ENCODE results near the gene SUV39H2.
A peak's percentile ranks its signal among the peaks of the same experiment; 100 is the strongest.
"Not testable (repeated sequence)": the region's sequence is repeated elsewhere in the genome, so short reads cannot be mapped to it uniquely, and the experiment has no call there.

The SUV39H2 gene

GRCh38 chr10:14875941-14876340 lies 2.7 kb upstream of the SUV39H2 start:
- FAIRE-seq (no peak), DNase-seq (ENCODE audit: low spot score) (no peak)

- no peak for FAIRE-seq
Measured at GRCh38 chr10:14876764-14877163, 1.9 kb upstream of the SUV39H2 start.

DNA sequence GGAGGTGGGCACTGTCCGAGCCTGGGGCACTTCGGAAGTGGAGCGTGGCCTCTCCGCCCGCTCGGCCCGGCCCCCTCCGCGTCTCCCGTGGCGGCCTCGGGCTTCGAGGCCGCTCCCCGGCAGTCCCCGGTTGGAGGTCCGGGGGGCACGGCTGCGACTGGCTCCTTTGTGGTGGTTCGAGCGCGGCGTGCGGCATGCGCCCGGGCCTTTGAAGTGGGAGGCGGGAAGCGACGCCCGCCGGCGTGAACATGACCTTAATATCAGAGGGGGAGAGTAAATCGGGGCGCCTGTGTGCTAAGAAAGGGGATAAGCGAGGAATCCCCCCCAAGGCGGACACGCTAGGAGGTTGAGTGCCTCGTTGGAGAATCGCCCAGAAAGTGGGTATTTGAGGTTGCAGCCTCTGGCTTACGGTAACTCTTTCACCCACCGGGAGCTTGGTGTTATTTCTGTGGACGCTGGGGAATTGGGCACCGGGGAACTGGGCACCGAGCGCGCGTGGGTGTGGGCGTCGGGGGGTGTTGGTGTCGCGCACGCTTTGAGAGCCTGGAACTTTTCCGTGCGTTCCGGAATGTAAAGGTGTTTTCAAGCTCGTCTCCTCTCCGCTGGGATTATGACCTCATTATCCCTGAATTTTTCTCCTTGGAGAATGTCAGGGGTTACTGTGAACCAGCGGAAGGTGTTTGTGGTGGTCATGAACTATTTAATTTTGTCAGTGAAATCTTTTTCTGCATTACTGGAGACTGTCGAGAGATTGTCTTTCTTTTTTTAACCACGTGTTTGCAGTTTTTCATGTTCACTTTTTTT lies 660 bp downstream of the SUV39H2 start:
- peak; percentile 11 for DNase-seq (ENCODE audit: low spot score)
- no peak for FAIRE-seq

More at GRCh38 chr10:14876764-14877163, 1.9 kb upstream of the SUV39H2 start:
- DNase-seq (ENCODE audit: low spot score), result no peak

GRCh38 chr10:14879928-14880193 lies 1.2 kb downstream of the SUV39H2 start:
- DNase-seq (ENCODE audit: low spot score) (no peak), FAIRE-seq (no peak)

- DNase-seq (ENCODE audit: low spot score), result no peak
- no peak for FAIRE-seq
Measured at GRCh38 chr10:14880229-14880628, 1.6 kb downstream of the SUV39H2 start.

GRCh38 chr10:14884082-14884481 lies 5.4 kb downstream of the SUV39H2 start:
- no peak for FAIRE-seq
- no peak for DNase-seq (ENCODE audit: low spot score)

- DNase-seq (ENCODE audit: low spot score), result no peak
- FAIRE-seq, result no peak
Measured at GRCh38 chr10:14889318-14889717, 10.7 kb downstream of the SUV39H2 start.

- DNase-seq (ENCODE audit: low spot score) (no peak), FAIRE-seq (no peak)
Measured at GRCh38 chr10:14891151-14891550, 12.5 kb downstream of the SUV39H2 start.

GRCh38 chr10:14904316-14904732 lies 25.7 kb downstream of the SUV39H2 start:
- DNase-seq (ENCODE audit: low spot score) (peak; percentile 24), FAIRE-seq (peak; percentile 72)

DNA sequence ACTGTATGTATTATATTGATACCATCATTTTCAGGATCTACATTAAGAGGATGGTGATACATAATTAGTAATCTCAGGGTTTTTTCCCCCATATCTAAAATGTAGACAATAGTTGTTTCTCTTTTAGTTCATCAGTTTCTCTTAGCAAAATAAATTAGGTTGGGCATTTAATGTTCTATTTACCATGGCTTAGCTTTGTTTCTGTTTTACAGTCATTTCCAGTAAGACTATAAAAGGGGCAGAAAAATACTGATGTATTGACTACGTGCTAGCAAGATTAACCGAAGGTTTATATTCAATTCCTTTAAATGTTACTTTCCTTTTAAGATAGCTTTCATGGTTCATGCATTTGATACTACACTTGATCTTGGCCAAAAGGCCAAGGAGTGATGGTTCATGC lies 26.2 kb downstream of the SUV39H2 start:
- FAIRE-seq (no peak), DNase-seq (ENCODE audit: low spot score) (no peak)

- FAIRE-seq (no peak), DNase-seq (ENCODE audit: low spot score) (no peak)
Measured at GRCh38 chr10:14905890-14906289, 27.2 kb downstream of the SUV39H2 start.

DNA sequence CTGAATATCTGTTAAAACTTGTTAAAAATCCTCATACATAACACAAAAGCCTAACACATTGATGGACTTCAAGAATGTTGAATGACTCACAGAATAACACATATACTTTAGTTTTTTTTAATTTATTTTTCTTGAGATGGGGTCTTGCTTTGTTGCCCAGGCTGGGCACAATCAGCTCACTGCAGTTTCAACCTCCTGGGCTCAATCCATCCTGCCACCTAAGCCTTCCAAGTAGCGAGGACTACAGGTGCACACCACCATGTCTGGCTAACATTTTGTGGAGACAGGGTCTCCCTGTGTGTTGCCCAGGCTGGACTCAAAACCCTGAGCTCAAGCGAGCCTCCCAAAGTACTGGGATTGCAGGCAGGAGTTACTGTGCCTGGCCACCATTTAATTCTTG lies 28.1 kb downstream of the SUV39H2 start:
- FAIRE-seq, result no peak
- DNase-seq (ENCODE audit: low spot score), result no peak

GRCh38 chr10:14907591-14907990 lies 28.9 kb downstream of the SUV39H2 start:
- not testable (repeated sequence) for FAIRE-seq

GRCh38 chr10:14909101-14909500 lies 30.4 kb downstream of the SUV39H2 start:
- FAIRE-seq (no peak), DNase-seq (ENCODE audit: low spot score) (no peak)

More at GRCh38 chr10:14907591-14907990, 28.9 kb downstream of the SUV39H2 start:
- DNase-seq (ENCODE audit: low spot score), result not testable (repeated sequence)

DNA sequence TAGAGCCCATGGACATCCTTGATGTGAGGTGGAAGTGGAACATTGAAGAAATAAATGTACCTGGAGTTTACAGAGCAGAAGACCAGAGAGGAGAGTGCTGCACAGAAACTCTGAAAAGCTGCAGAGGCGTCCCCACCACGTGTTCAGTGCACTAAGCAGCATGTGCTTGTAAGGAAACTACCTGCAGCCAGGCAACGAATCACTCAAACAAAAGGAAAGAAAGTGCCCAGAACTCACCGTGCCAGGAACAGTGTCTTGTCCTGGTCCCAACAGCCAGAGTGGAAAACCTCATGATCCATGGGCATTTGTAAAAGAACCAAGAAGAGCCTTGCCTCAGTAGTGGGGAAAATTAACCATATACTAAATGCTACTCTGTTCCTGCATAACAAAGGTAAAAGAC lies 32.3 kb downstream of the SUV39H2 start:
- FAIRE-seq (no peak), DNase-seq (ENCODE audit: low spot score) (no peak)

DNA sequence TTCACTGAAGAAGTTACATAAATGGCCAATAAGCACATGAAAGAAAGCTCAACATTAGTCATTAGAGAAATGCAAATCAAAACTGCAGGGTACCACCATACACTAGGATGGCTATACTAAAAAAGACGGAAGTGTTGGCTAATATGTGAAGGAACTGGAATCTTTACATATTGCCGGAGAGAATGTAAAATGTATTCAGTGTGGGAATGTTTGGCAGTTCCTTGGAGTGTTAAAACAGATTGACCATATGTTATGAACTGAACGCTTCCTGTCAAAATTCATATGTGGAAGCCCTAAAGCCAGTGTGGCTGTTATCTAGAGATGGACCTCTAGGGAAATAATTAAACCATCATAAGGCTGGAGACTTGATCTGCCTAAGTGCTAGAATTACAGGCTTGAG lies 33.1 kb downstream of the SUV39H2 start:
- DNase-seq (ENCODE audit: low spot score) (no peak), FAIRE-seq (no peak)

DNA sequence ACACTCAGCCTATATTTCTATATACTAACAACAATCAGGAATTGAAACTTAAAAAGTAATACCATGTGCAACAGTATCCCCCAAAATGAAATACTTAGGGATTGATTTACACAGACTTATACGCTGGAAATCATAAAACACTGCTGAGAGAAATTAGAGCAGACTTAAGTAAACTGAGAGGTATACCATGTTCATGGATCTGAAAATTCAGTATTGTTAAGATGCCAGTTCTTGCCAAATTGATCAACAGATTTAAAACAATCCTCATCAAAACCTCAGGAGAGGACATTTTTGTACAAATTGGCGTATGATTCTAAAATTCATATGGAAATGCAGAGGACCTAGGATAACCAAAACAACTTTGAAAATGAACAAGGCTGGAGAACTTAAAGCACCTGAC lies 37.9 kb downstream of the SUV39H2 start:
- FAIRE-seq, result no peak
- DNase-seq (ENCODE audit: low spot score), result no peak

DNA sequence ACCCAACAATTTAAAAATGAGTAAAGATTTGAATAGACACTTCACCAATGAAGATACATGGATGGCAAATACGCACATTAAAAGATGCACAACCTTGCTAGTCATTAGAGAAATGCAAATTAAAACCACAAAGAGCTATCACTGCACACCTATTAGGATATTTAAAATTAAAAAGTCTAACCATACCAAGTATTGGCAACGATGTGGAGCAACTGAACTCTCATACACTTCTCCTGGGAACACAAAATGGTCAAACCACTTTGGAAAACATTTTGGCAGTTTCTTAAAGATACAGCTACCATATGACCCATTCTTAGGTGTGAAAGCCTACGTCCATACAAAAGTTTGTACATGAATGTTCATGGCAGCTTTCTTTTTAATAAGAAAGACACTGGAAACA lies 39.2 kb downstream of the SUV39H2 start:
- FAIRE-seq, result no peak
- DNase-seq (ENCODE audit: low spot score), result no peak

DNA sequence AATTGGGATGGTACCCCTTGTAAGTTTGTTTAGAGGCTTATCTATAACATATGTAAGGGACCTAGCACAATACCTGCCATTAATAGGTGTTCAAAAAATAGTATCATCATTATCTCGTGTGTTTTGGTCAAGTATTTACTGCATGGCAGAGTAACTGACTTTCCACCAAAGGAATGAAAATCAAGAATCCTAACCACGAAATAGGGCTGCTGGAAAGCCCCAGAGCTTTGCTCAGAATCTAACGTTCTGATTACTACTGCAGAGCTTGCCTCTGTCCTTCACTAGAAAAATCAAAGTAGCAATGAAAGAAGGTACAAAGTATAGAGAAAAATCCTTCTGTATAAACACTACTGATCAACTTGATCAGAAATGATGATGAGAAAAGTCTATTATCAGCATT lies 40.3 kb downstream of the SUV39H2 start:
- no peak for FAIRE-seq

GRCh38 chr10:14924013-14924412 lies 45.3 kb downstream of the SUV39H2 start:
- FAIRE-seq, result no peak

More for the DNA sequence above, 40.3 kb downstream of the SUV39H2 start:
- no peak for DNase-seq (ENCODE audit: low spot score)

DNA sequence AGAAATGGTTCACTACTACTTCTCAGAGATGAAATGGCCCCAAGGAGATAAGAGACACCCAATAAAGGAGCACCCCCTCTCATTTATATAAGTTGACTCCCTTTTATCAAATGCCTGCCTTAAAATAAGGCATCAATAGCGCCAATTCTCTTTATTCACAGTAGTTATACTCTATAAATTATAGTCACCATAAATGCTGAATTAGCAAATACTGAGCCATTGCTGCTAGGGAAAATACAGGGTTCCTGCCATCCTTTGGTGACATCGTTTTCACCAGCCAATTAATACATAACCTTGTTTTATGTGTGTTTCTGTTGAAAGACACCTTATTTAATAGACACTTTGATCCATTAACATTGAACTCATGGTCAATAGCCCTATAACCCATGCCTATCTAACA lies 46.6 kb downstream of the SUV39H2 start:
- DNase-seq (ENCODE audit: low spot score), result no peak
- FAIRE-seq, result no peak

More at GRCh38 chr10:14924013-14924412, 45.3 kb downstream of the SUV39H2 start:
- DNase-seq (ENCODE audit: low spot score), result no peak

GRCh38 chr10:14926061-14926470 lies 47.4 kb downstream of the SUV39H2 start:
- no peak for DNase-seq (ENCODE audit: low spot score)

GRCh38 chr10:14926722-14927416 lies 48.2 kb downstream of the SUV39H2 start:
- FAIRE-seq, result no peak
- DNase-seq (ENCODE audit: low spot score), result no peak

More at GRCh38 chr10:14926061-14926470, 47.4 kb downstream of the SUV39H2 start:
- FAIRE-seq, result no peak
